GM18873 (cell line): Measurements from ENCODE around the gene P3H1.
A peak's percentile ranks its signal among the peaks of the same experiment; 100 is the strongest.
"Not testable (repeated sequence)": the region's sequence is repeated elsewhere in the genome, so short reads cannot be mapped to it uniquely, and the experiment has no call there.

Experiments
- ATAC-seq: cut with Tn5 transposase; IDR thresholded peaks from one replicate; pipeline ENCODE4 v1.9.1; 2021; ENCODE audit warnings: mild to moderate bottlenecking, moderate library complexity, moderate number of reproducible peaks; ENCODE audit not compliant: unreplicated experiment, low FRiP score

Gene P3H1

GRCh38 chr1:42774928-42775526 is 8.2 kb upstream of the P3H1 start:
- ATAC-seq = no peak

- ATAC-seq = no peak
These were observed 6.6 kb upstream of the P3H1 start for GRCh38 chr1:42773420-42773819.

GRCh38 chr1:42769811-42770210 is 3.0 kb upstream of the P3H1 start:
- no peak for ATAC-seq

GRCh38 chr1:42768172-42768571 is 1.3 kb upstream of the P3H1 start:
- ATAC-seq = no peak

GRCh38 chr1:42767510-42768000 is 727 bp upstream of the P3H1 start:
- no peak for ATAC-seq

GRCh38 chr1:42765832-42766740 is 742 bp downstream of the P3H1 start:
- ATAC-seq = peak; percentile 5

GRCh38 chr1:42765269-42765668 is 1.6 kb downstream of the P3H1 start:
- ATAC-seq = no peak

GRCh38 chr1:42762269-42762668 is 4.6 kb downstream of the P3H1 start:
- no peak for ATAC-seq

- no peak for ATAC-seq
These were observed 5.3 kb downstream of the P3H1 start for GRCh38 chr1:42761567-42761966.

GRCh38 chr1:42759114-42759513 is 7.7 kb downstream of the P3H1 start:
- no peak for ATAC-seq

- no peak for ATAC-seq
These were observed 8.2 kb downstream of the P3H1 start for GRCh38 chr1:42758641-42759040.

- ATAC-seq = no peak
These were observed 8.9 kb downstream of the P3H1 start for GRCh38 chr1:42757892-42758275.

GRCh38 chr1:42756956-42757891 is 9.6 kb downstream of the P3H1 start:
- no peak for ATAC-seq

GRCh38 chr1:42753070-42753469 is 13.8 kb downstream of the P3H1 start:
- no peak for ATAC-seq

GRCh38 chr1:42752284-42752683 is 14.5 kb downstream of the P3H1 start:
- ATAC-seq = no peak

GRCh38 chr1:42751511-42752070 is 15.2 kb downstream of the P3H1 start:
- ATAC-seq = not testable (repeated sequence)

GRCh38 chr1:42750041-42750440 is 16.8 kb downstream of the P3H1 start:
- no peak for ATAC-seq

GRCh38 chr1:42748461-42749410 is 18.1 kb downstream of the P3H1 start:
- ATAC-seq = no peak

GRCh38 chr1:42748021-42748420 is 18.8 kb downstream of the P3H1 start:
- ATAC-seq = no peak
